ENCODE data around the gene BIN1.

Gene BIN1

DNA sequence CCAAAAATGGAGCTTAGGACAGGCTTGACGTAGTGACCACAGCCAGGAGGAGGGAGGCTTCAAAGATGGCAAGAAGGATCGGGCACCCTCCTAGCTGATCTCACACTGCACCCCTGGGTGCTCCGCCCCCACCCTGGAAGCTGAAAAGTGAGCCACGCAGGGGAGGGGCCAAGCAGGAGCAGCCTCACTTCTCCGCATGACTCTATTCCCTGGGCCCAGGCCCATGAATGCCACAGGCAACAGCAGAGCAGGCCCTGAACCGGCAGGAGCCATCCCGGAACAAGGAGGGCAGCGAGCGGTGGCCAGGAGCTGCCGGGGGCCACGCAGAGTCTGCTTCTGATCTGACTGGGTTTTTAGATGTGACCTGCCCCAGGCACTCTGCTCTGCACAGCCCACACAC, 30.0 kb downstream of the BIN1 start:
- H3K27ac ChIP-seq: no peak overlapping the region
- no peak for TF ChIP-seq CTCF (conservative IDR thresholded peaks at IDR 0.05)

- H3K27ac ChIP-seq: no peak overlapping the region
- no peak for TF ChIP-seq CTCF (conservative IDR thresholded peaks at IDR 0.05)
These were observed 30.7 kb downstream of the BIN1 start for GRCh38 chr2:127076290-127076689.

DNA sequence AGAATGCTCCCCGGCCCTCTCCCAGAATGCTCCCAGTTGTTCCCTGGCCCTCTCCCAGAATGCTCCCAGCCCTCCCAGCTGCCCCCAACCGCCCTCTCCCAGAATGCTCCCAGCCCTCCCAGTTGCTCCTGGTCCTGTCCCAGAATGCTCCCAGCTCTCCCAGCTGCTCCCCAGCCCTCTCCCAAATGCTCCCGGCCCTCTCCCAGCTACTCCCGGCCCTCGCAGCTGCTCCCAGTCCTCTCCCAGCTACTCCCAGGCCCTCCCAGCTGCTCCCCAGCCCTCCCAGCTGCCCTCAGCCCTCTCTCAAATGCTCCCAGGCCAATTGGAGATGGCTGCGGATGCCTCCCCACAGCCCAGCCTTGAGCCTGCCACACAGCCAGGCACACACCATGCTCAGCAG, 31.1 kb downstream of the BIN1 start:
- no peak for TF ChIP-seq CTCF (conservative IDR thresholded peaks at IDR 0.05)
- no peak overlapping the region for H3K27ac ChIP-seq

GRCh38 chr2:127074936-127075335, 32.0 kb downstream of the BIN1 start:
- H3K27ac ChIP-seq: no peak overlapping the region
- TF ChIP-seq CTCF (conservative IDR thresholded peaks at IDR 0.05): no peak

DNA sequence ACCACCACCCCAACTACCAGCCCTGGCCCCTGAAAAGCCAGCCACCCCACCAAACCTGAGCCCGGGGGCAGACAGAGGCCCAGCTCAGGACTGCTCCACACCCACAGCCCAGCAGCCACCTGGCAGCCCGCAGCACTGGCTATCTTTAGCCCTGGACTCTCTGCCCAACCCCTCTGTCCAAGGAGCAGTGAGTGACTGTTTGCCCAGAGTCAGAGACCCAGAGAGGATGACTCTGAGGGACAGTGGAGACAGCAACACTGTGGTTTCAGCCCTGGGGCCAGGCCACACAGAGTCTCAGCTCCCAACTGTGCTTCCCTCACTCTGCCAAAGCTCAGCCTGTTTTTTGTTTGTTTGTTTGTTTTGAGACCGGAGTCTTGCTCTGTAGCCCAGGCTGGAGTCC, 32.6 kb downstream of the BIN1 start:
- no peak overlapping the region for H3K27ac ChIP-seq
- TF ChIP-seq CTCF (conservative IDR thresholded peaks at IDR 0.05): no peak

GRCh38 chr2:127072970-127073369, 34.0 kb downstream of the BIN1 start:
- H3K27ac ChIP-seq: no peak overlapping the region
- no peak for TF ChIP-seq CTCF (conservative IDR thresholded peaks at IDR 0.05)

DNA sequence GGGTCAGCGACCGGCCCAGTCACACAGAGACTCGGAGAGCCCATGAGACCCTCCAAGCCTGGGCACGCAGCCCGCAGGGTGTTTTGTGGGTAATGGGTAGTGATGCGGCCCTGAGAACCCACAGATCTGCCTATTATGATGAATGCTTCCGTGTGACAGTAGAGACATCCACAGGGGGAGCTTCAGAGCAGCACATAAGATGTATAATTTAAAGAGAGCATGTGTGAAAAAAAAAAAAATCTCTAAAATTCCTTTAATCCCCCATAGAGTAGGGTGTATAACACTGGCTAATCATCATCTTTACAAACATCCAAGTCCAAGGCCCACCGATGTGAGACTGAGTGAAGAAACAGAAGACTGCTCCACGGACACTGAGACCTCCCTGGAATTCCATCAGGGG, 34.6 kb downstream of the BIN1 start:
- no peak for TF ChIP-seq CTCF (conservative IDR thresholded peaks at IDR 0.05)
- H3K27ac ChIP-seq: no peak overlapping the region

GRCh38 chr2:127071901-127072328, 35.0 kb downstream of the BIN1 start:
- TF ChIP-seq CTCF (conservative IDR thresholded peaks at IDR 0.05): no peak

More at GRCh38 chr2:127071901-127072328, 35.0 kb downstream of the BIN1 start:
- H3K27ac ChIP-seq: no peak overlapping the region

All from VCaP (cell line).